Endothelial cell (in vitro differentiated cells): ENCODE results near the gene NCOA1. TPM values are rescaled to one million over a fixed set of nuclear protein-coding genes. Genes with fewer than 3 reads are reported as not detected.

Experiments
- DNase-seq: peaks from one replicate; pipeline ENCODE4 v3.0.0; 2021; ENCODE audit warnings: low spot score
- H3K27ac Mint-ChIP-seq: one replicate; pipeline ENCODE4 v1.8.0; 2021; ENCODE audit warnings: mixed read lengths, inconsistent platforms; ENCODE audit not compliant: unreplicated experiment
- H3K27me3 Mint-ChIP-seq: one replicate; pipeline ENCODE4 v1.8.0; 2021; ENCODE audit warnings: mild to moderate bottlenecking, moderate library complexity, mixed read lengths, inconsistent platforms; ENCODE audit not compliant: unreplicated experiment
- H3K36me3 Mint-ChIP-seq: one replicate; pipeline ENCODE4 v1.8.0; 2021; ENCODE audit warnings: mild to moderate bottlenecking, low read depth, mixed read lengths, inconsistent platforms; ENCODE audit not compliant: unreplicated experiment
- H3K4me1 Mint-ChIP-seq: one replicate; pipeline ENCODE4 v1.8.0; 2021; ENCODE audit warnings: mild to moderate bottlenecking, mixed read lengths, inconsistent platforms; ENCODE audit not compliant: unreplicated experiment
- H3K4me3 Mint-ChIP-seq: one replicate; pipeline ENCODE4 v1.8.0; 2021; ENCODE audit warnings: mild to moderate bottlenecking, mixed read lengths, inconsistent platforms; ENCODE audit not compliant: unreplicated experiment
- H3K9me3 Mint-ChIP-seq: one replicate; pipeline ENCODE4 v1.8.0; 2021; ENCODE audit warnings: mixed read lengths, inconsistent platforms; ENCODE audit not compliant: unreplicated experiment
- total RNA-seq: library from RNA; stranded (reverse); fragmentation: NEBNext Ultra II Directional; extraction: Animal tissue kit (Norgen Biotek cat#: 25700); gene quantifications from one replicate; pipeline ENCODE4 v1.2.1, GENCODE V29; 2021; ENCODE audit not compliant: unreplicated experiment
- TF ChIP-seq, protein P1 (sequence below): fragments of 200-600 bp; sonication (generic); IDR thresholded peaks from one replicate; pipeline ENCODE4 v1.5.0; 2021; ENCODE audit warnings: antibody characterized with exemption; ENCODE audit not compliant: unreplicated experiment

Gene NCOA1
- total RNA-seq, 1 donor from 2014 or later, result 47.4 TPM

DNA sequence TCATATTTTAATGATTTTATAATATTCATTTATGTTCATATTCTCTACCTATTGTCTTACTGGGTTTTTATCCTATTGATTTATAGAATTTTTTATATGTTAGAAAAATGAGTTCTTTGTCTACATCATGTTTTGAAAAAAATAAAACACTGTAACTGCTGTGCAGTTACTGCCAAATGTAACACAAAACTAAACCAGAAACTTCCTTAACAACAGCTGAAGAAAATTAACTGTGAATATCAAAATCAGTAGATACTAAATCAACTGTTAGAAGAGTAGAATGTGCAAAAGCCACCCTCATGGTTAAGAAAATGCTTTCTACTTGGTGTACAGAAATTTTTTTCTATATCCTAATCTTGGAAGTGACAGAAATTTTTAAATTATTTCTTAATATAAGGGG, 232.6 kb downstream of the NCOA1 start:
- no peak for DNase-seq
- H3K9me3 Mint-ChIP-seq, result no peaks in the 10 kb centered on the region
- H3K4me1 Mint-ChIP-seq, result no peaks in the 10 kb centered on the region
- TF ChIP-seq, protein P1, sequence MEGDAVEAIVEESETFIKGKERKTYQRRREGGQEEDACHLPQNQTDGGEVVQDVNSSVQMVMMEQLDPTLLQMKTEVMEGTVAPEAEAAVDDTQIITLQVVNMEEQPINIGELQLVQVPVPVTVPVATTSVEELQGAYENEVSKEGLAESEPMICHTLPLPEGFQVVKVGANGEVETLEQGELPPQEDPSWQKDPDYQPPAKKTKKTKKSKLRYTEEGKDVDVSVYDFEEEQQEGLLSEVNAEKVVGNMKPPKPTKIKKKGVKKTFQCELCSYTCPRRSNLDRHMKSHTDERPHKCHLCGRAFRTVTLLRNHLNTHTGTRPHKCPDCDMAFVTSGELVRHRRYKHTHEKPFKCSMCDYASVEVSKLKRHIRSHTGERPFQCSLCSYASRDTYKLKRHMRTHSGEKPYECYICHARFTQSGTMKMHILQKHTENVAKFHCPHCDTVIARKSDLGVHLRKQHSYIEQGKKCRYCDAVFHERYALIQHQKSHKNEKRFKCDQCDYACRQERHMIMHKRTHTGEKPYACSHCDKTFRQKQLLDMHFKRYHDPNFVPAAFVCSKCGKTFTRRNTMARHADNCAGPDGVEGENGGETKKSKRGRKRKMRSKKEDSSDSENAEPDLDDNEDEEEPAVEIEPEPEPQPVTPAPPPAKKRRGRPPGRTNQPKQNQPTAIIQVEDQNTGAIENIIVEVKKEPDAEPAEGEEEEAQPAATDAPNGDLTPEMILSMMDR, result no peak
- no peaks in the 10 kb centered on the region for H3K27me3 Mint-ChIP-seq
- H3K4me3 Mint-ChIP-seq, result no peak overlapping the region
- no peak overlapping the region for H3K27ac Mint-ChIP-seq
- no peaks in the 10 kb centered on the region for H3K36me3 Mint-ChIP-seq

DNA sequence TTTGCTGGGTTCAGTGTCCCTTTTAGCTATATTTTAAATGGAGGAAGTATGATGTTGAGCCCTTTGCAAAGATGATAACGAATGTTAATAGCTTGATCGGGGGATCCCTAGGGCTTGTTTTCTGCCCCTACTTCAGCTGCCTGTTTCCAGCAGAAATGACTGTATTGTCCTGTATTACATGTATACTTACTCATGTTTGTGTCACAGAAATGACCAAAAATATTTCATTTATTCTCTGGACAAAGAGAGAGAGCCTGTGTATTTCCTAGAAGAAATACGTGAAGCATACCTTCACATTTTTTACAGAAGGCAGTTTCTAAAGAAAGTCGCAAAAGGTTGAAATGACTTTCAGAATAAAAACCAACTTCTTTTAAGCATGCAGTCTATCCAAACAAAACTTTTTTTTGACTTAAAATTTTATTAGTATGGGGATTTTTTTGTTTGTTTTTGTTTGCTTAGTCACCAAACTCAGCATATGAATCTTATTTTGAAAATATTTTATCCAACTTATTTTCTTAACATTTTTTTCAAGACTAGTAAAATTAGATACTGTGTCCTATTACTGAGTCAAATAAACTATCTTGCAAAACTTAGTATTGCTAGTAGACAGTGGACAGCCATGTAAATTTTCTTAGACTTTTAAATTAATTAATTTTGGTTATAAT, 233.2 kb downstream of the NCOA1 start:
- TF ChIP-seq, protein P1, result no peak
- no peak overlapping the region for H3K27ac Mint-ChIP-seq
- H3K9me3 Mint-ChIP-seq, result no peaks in the 10 kb centered on the region
- H3K27me3 Mint-ChIP-seq, result no peaks in the 10 kb centered on the region
- no peak overlapping the region for H3K4me3 Mint-ChIP-seq
- H3K36me3 Mint-ChIP-seq, result peaks cover under 1% of the 10 kb centered on the region
- no peaks in the 10 kb centered on the region for H3K4me1 Mint-ChIP-seq
- DNase-seq, result no peak

DNA sequence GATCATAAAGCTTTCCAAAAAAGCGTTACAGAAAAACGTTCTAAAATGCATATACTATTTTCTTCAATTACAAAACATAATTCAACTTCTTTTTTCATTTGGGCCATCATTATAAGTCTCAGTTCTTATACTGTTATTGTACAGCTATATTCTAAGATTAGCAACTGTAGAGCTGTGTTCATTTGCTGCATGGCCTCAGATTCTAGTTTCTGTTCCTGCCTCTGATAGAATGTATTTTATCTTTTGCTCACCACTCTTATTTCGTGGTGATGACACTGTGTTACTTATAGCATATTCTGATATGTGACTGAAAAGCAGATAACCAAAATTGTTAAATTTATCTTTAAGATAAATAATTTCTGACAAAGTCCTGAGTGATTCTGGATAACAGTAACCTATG, 234.9 kb downstream of the NCOA1 start:
- Mint-ChIP-seq H3K27ac (no peak overlapping the region), H3K36me3 (peaks cover 9% of the 10 kb centered on the region), H3K27me3 (no peaks in the 10 kb centered on the region), H3K4me1 (no peaks in the 10 kb centered on the region), H3K9me3 (no peaks in the 10 kb centered on the region), H3K4me3 (no peak overlapping the region)
- TF ChIP-seq, protein P1, result no peak
- DNase-seq, result no peak

DNA sequence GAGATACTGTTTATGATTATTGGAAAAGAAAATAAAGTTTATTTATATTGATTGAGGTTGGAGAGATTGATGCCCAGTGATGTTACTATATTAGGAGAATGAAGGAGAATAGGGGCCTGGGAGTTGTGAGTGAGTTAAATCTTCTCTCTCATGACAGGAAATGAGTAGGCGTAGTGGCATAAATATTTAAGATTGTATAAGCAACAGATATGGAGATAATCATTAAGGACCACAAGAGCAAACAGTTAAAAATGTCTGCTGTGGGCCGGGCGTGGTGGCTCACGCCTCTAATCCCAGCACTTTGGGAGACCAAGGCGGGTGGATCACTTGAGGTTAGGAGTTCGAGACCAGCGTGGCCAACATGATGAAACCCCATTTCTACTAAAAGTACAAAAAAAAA, 239.4 kb downstream of the NCOA1 start:
- no peaks in the 10 kb centered on the region for H3K4me1 Mint-ChIP-seq
- no peaks in the 10 kb centered on the region for H3K27me3 Mint-ChIP-seq
- TF ChIP-seq, protein P1, result no peak
- H3K4me3 Mint-ChIP-seq, result no peak overlapping the region
- peaks cover 9% of the 10 kb centered on the region for H3K36me3 Mint-ChIP-seq
- no peak for DNase-seq
- no peaks in the 10 kb centered on the region for H3K9me3 Mint-ChIP-seq
- H3K27ac Mint-ChIP-seq, result no peak overlapping the region

DNA sequence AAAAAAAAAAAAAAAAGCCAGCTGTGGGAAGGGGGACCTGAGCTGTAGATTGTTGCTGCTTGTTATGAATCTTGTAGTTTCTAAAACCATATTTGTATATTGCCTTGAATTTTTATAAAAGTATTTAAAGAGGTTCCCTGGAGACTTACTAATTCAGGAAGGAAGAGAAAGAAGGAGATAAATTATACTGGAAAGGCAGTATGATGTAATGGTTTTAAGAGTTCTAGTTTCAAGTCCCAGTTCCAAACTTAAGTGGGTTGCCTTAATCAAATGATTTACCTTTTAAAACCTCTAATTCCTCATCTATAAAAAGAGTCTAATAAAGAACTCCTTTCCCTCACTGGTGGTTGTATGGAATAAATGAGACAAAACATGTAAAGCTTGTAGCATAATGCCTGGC, 240.0 kb downstream of the NCOA1 start:
- peaks cover 9% of the 10 kb centered on the region for H3K36me3 Mint-ChIP-seq
- no peak overlapping the region for H3K4me3 Mint-ChIP-seq
- no peaks in the 10 kb centered on the region for H3K9me3 Mint-ChIP-seq
- no peak overlapping the region for H3K27ac Mint-ChIP-seq
- TF ChIP-seq, protein P1, result no peak
- no peaks in the 10 kb centered on the region for H3K4me1 Mint-ChIP-seq
- H3K27me3 Mint-ChIP-seq, result no peaks in the 10 kb centered on the region
- DNase-seq, result no peak
